GM12878 (cell line): ENCODE results near the gene GPR62. TPM values are rescaled to one million over a fixed set of nuclear protein-coding genes. Genes with fewer than 3 reads are reported as not detected.

Experiments used
- ATAC-seq: fragments of 200-7000 bp; cut with Tn5 transposase; 3 replicates; pipeline ENCODE4 v1.9.1; 2020; ENCODE audit warnings: mild to moderate bottlenecking, moderate library complexity
- BruUV-seq: library from RNA; stranded (reverse); fragments of 400-500 nt; replicated peaks from 2 replicates; lab custom pipeline; 2021; lab: Mats Ljungman, UMichigan
- CTCF ChIA-PET: fragments of 300-600 bp; sonication (Branson Sonifier 250); formaldehyde crosslinking; extraction: SDS; loops from one replicate; lab custom pipeline; 2021; ENCODE audit warnings: inconsistent platforms; lab: Yijun Ruan, JAX
- POLR2A ChIA-PET: fragments of 350-600 bp; formaldehyde crosslinking; extraction: SDS; loops from one replicate; lab custom pipeline; 2021; ENCODE audit warnings: inconsistent platforms; lab: Charles Lee
- RAD21 ChIA-PET: fragments of 300-600 bp; sonication (Branson Sonifier 250); formaldehyde crosslinking; loops from one replicate; lab custom pipeline; 2023; ENCODE audit warnings: antibody characterized with exemption; ENCODE audit not compliant: unreplicated experiment; lab: Charles Lee
- SMC1A ChIA-PET: fragments of 300-600 bp; sonication (Branson Sonifier 250); formaldehyde crosslinking; loops from one replicate; lab custom pipeline; 2023; ENCODE audit not compliant: unreplicated experiment, uncharacterized antibody; lab: Charles Lee
- DNase-seq: peaks from one replicate; pipeline ENCODE4 v3.0.0-alpha.2; 2011; ENCODE audit warnings: low read depth, low spot score
- FAIRE-seq: peaks from 3 replicates; lab custom pipeline; 2011; peaks lifted over from hg19 to GRCh38; lab: Jason Lieb, UNC
- H2AFZ ChIP-seq: 2 replicates; pipeline ENCODE4 v1.6.0; 2011; ENCODE audit warnings: low read depth, low read length, control low read depth; ENCODE audit not compliant: control insufficient read depth
- H3K27ac ChIP-seq: 2 replicates; pipeline ENCODE4 v1.5.1; 2011; ENCODE audit warnings: control low read depth; ENCODE audit not compliant: control insufficient read depth, insufficient read depth
- H3K27me3 ChIP-seq, 2 experiments: replicated peaks in 1 of 2; 2 replicates each; pipeline versions ENCODE4 v1.6.0 to v1.6.1; 2011; ENCODE audit warnings: low read length in 1 of 2; ENCODE audit not compliant: control insufficient read depth in 2 of 2, insufficient read depth in 2 of 2
- H3K36me3 ChIP-seq, 2 experiments: 2 replicates each; pipeline ENCODE4 v1.5.1; 2011; ENCODE audit warnings: low read length in 1 of 2; ENCODE audit not compliant: control insufficient read depth in 2 of 2, insufficient read depth in 2 of 2
- H3K4me1 ChIP-seq: 2 replicates; pipeline ENCODE4 v1.6.1; 2011; ENCODE audit warnings: mild to moderate bottlenecking, low read length, moderate library complexity, mixed read lengths; ENCODE audit not compliant: control insufficient read depth, insufficient read depth
- H3K4me2 ChIP-seq: 2 replicates; pipeline ENCODE4 v1.6.0; 2011; ENCODE audit warnings: control low read depth; ENCODE audit not compliant: control insufficient read depth, insufficient read depth
- H3K4me3 ChIP-seq: fragments of 200-600 bp; sonication (generic); 2 replicates; pipeline ENCODE4 v1.5.1; 2016
- H3K79me2 ChIP-seq: 2 replicates; pipeline ENCODE4 v1.6.0; 2011; ENCODE audit warnings: low read length; ENCODE audit not compliant: control insufficient read depth, insufficient read depth
- H3K9ac ChIP-seq: 2 replicates; pipeline ENCODE4 v1.8.0; 2011; ENCODE audit warnings: low read length, control low read depth, mixed read lengths; ENCODE audit not compliant: control insufficient read depth, insufficient read depth
- H3K9me3 ChIP-seq: replicated peaks from 3 replicates; pipeline ENCODE4 v1.5.1; 2011; ENCODE audit warnings: mild to moderate bottlenecking, low read length; ENCODE audit not compliant: control insufficient read depth, insufficient read depth
- H4K20me1 ChIP-seq: 2 replicates; pipeline ENCODE4 v1.6.0; 2011; ENCODE audit not compliant: control insufficient read depth, insufficient read depth
- ATF2 ChIP-seq: IDR thresholded peaks from 2 replicates; pipeline ENCODE4 v1.6.1; 2012; ENCODE audit warnings: low read length, inconsistent platforms
- CBX3 ChIP-seq: fragments of 200-600 bp; sonication (generic); IDR thresholded peaks from 2 replicates; pipeline ENCODE4 v1.6.1; 2016; ENCODE audit warnings: low read depth, borderline replicate concordance
- CBX5 ChIP-seq: sonication (generic); IDR thresholded peaks from 2 replicates; pipeline ENCODE4 v1.6.1; 2016; ENCODE audit warnings: low read depth, moderate library complexity, mild to moderate bottlenecking, inconsistent platforms
- CREM ChIP-seq: IDR thresholded peaks from 2 replicates; pipeline ENCODE4 v1.6.1; 2014; ENCODE audit warnings: antibody characterized with exemption, low read depth
- ELK1 ChIP-seq: IDR thresholded peaks from 2 replicates; pipeline ENCODE4 v1.6.1; 2012; ENCODE audit warnings: low read depth, low read length, improper control_type of control experiment
- ETV6 ChIP-seq, 2 experiments: fragments of 450-650 bp in 1 of 2; IDR thresholded peaks in 1 of 2; conservative IDR thresholded peaks in 1 of 2; 2 replicates each; pipeline ENCODE4 v1.6.1; 2014; ENCODE audit warnings: antibody characterized with exemption in 1 of 2, borderline replicate concordance in 1 of 2, low read depth in 1 of 2, mild to moderate bottlenecking in 1 of 2, moderate library complexity in 1 of 2
- FOXM1 ChIP-seq: IDR thresholded peaks from 2 replicates; pipeline ENCODE4 v1.6.1; 2012; ENCODE audit warnings: low read depth, mild to moderate bottlenecking, inconsistent platforms, low read length, moderate library complexity
- IRF5 ChIP-seq: fragments of 450-650 bp; IDR thresholded peaks from 2 replicates; pipeline ENCODE4 v1.6.1; 2017; ENCODE audit warnings: borderline replicate concordance
- LARP7 ChIP-seq: fragments of 450-650 bp; IDR thresholded peaks from 2 replicates; pipeline ENCODE4 v1.6.1; 2017; ENCODE audit warnings: mild to moderate bottlenecking
- MXI1 ChIP-seq: fragments of 150-350 bp; IDR thresholded peaks from 2 replicates; pipeline ENCODE4 v1.6.1; 2011; ENCODE audit warnings: low read depth, mild to moderate bottlenecking, inconsistent platforms, low read length, improper control_type of control experiment
- NBN ChIP-seq: fragments of 450-650 bp; IDR thresholded peaks from 2 replicates; pipeline ENCODE4 v1.6.1; 2016
- NR2C2 ChIP-seq: IDR thresholded peaks from 2 replicates; pipeline ENCODE4 v1.6.1; 2011; ENCODE audit warnings: borderline replicate concordance, low read depth; ENCODE audit not compliant: control insufficient read depth, insufficient read length
- PAX8 ChIP-seq: fragments of 450-650 bp; IDR thresholded peaks from 2 replicates; pipeline ENCODE4 v1.6.1; 2017; ENCODE audit warnings: mild to moderate bottlenecking, moderate library complexity
- PKNOX1 ChIP-seq: fragments of 450-650 bp; IDR thresholded peaks from 2 replicates; pipeline ENCODE4 v1.6.1; 2016; ENCODE audit warnings: mild to moderate bottlenecking
- SIN3A ChIP-seq: IDR thresholded peaks from 2 replicates; pipeline ENCODE4 v1.6.1; 2012; ENCODE audit warnings: low read depth, low read length, improper control_type of control experiment
- SIX5 ChIP-seq: IDR thresholded peaks from 2 replicates; pipeline ENCODE4 v1.6.1; 2011; ENCODE audit warnings: mild to moderate bottlenecking, low read depth, low read length, moderate library complexity; ENCODE audit not compliant: severe bottlenecking
- TAF1 ChIP-seq: IDR thresholded peaks from 2 replicates; pipeline ENCODE4 v1.6.1; 2011; ENCODE audit warnings: mild to moderate bottlenecking, low read depth, low read length, borderline replicate concordance
- WGBS: methylation state at CpG from one replicate; pipeline ENCODE4 v1.1.6; 2016; ENCODE audit warnings: low lambda C conversion rate; ENCODE audit not compliant: insufficient replicate concordance, insufficient coverage; ENCODE audit errors: missing lambda C conversion rate; 5-methylcytosine and 5-hydroxymethylcytosine counted together
- in situ Hi-C: fragments of 300-500 bp; cut with MboI; formaldehyde crosslinking; loops from 9 replicates; pipeline ENCODE4 v1.14.3; 2018; ENCODE audit warnings: mixed read lengths
- intact Hi-C: fragments of 100-400 bp; cut with micrococcal nuclease; formaldehyde crosslinking; loops from one replicate; pipeline ENCODE4 v1.14.2; 2022; ENCODE audit not compliant: unreplicated experiment
- polyA plus RNA-seq, 11 experiments: library from polyadenylated mRNA; depleted of rRNA in 4 of 11; unstranded in 6 of 11; stranded (reverse) in 5 of 11; fragments of >200 nt; fragmentation: Nextera tagmentation in 4 of 11; fragmentation: Illumina TruSeq in 1 of 11; extraction: Ambion mirVana in 4 of 11; extraction: Trizol in 1 of 11; gene quantifications; 1 replicate in 1 of 11; 2 replicates in 10 of 11; pipeline versions ENCODE4 v1.2.1 to v1.2.3, GENCODE V29; 2011 to 2016; ENCODE audit warnings: inconsistent platforms in 2 of 11, missing spikeins in 2 of 11, low read depth in 1 of 11
- total RNA-seq, 4 experiments: library from RNA; depleted of rRNA in 3 of 4; stranded (reverse); fragments of >200 nt in 3 of 4; fragmentation: Illumina TruSeq in 1 of 4; extraction: Trizol in 1 of 4; gene quantifications; 2 replicates each; pipeline versions ENCODE4 v1.2.1 to v1.2.3, GENCODE V29; 2013 to 2021

Gene GPR62
- total and polyA plus RNA-seq, 10 of the 15 experiments (the other 5 are each of a cell fraction or from before 2014, with no cell fraction given), result not detected

GRCh38 chr3:51995346-51996163 lies 40.4 kb downstream of the GPR62 start, which contains the start of gene RPL29 (continued):
- TF ChIP-seq IRF5 (no peak), SIX5 (peak; percentile 80), SIN3A (peak; percentile 60; the same call in 1 of the 2 replicates), CREM (peak; percentile 91), ELK1 (peak; percentile 97), CBX3 (no peak)

- Histone ChIP-seq H3K27ac (no peak overlapping the region), H3K9me3 (no peaks in the 10 kb centered on the region), H3K4me2 (no peak overlapping the region), H3K4me1 (peaks cover 14% of the 10 kb centered on the region), H3K4me3 (no peak overlapping the region), H4K20me1 (0 out of 2 replicates have a peak, but pooled peaks cover 2% of the 10 kb centered on the region), H3K9ac (no peak overlapping the region), H3K36me3 (peaks cover 12 to 16% of the 10 kb centered on the region in 2 experiments), H2AFZ (no peak overlapping the region), H3K27me3 (no peaks in the 10 kb centered on the region; a peak in 1 of 4 replicates), H3K79me2 (peaks cover 30% of the 10 kb centered on the region)
- ChIA-PET RAD21 (no interaction called here), SMC1A (no interaction called here), POLR2A (interaction anchor here (0.6 to 0.7 kb wide), 2 partner anchors 9 to 55 kb away, joined by 3 to 5 read pairs; no protein-coding TSS in a partner anchor), CTCF (interaction anchor here (1.0 to 1.5 kb wide), 2 partner anchors 56 to 415 kb away, joined by 4 to 5 read pairs; partner anchors contain the start of gene RRP9)
- FAIRE-seq (no peak), ATAC-seq (no peak), DNase-seq (no peak)
- no TSS peak for BruUV-seq
- intact Hi-C loops (loop anchor here (2.0 kb wide), 1 partner anchor 54 kb away; the partner anchor contains the start of gene PARP3), in situ Hi-C loops (no loop called here)
- WGBS, result 44% methylated on average over 2 of the region's 2 CpGs
- TF ChIP-seq CREM (no peak), FOXM1 (no peak), ETV6 (conservative IDR thresholded peaks at IDR 0.05 in 1 of 2, IDR thresholded peaks at IDR 0.05 in 1 of 2; ENCODE audit: borderline replicate concordance in 1 of 2, low read depth in 1 of 2) (no peak), CBX5 (no peak), PAX8 (no peak), ATF2 (no peak), MXI1 (no peak), LARP7 (no peak), PKNOX1 (no peak), NBN (no peak), TAF1 (no peak), NR2C2 (no peak)
These were observed 42.0 kb downstream of the GPR62 start for GRCh38 chr3:51997172-51997571.
